OCI-LY7 (cell line): ENCODE measurements around the gene CENPQ. TPM values are rescaled to one million over a fixed set of nuclear protein-coding genes. Genes with fewer than 3 reads are reported as not detected.
"Not testable (repeated sequence)": the region's sequence is repeated elsewhere in the genome, so short reads cannot be mapped to it uniquely, and the experiment has no call there.

Experiments used
- BruUV-seq: library from RNA; stranded (reverse); fragments of 400-500 nt; replicated peaks from 2 replicates; lab custom pipeline; 2021; lab: Mats Ljungman, UMichigan
- CTCF ChIA-PET: fragments of 300-600 bp; sonication (Branson Sonifier 250); formaldehyde crosslinking; loops from one replicate; lab custom pipeline; 2022; ENCODE audit warnings: antibody characterized with exemption; ENCODE audit not compliant: unreplicated experiment; lab: Charles Lee
- POLR2A ChIA-PET: fragments of 300-600 bp; sonication (Branson Sonifier 250); formaldehyde crosslinking; loops from one replicate; lab custom pipeline; 2022; ENCODE audit warnings: antibody characterized with exemption; lab: Charles Lee
- DNase-seq: peaks from one replicate; pipeline ENCODE4 v3.0.0-alpha.2; 2015; ENCODE audit warnings: low spot score
- H2AFZ ChIP-seq: fragments of 200-600 bp; sonication (generic), shearing (Covaris generic); 2 replicates; pipeline ENCODE4 v1.6.1; 2014; ENCODE audit warnings: mild to moderate bottlenecking, antibody characterized with exemption, low read length, moderate library complexity
- H3K27ac ChIP-seq: fragments of 200-600 bp; sonication (generic); 2 replicates; pipeline ENCODE4 v1.5.1; 2014; ENCODE audit warnings: mixed run types, low read depth, mild to moderate bottlenecking, moderate library complexity, low read length, inconsistent platforms; ENCODE audit not compliant: poor library complexity, severe bottlenecking
- H3K36me3 ChIP-seq: fragments of 200-600 bp; sonication (generic); 2 replicates; pipeline ENCODE4 v1.6.1; 2014; ENCODE audit warnings: mild to moderate bottlenecking, antibody characterized with exemption, low read length, moderate library complexity, mixed read lengths; ENCODE audit not compliant: insufficient read depth
- H3K4me1 ChIP-seq: fragments of 200-600 bp; sonication (generic); 2 replicates; pipeline ENCODE4 v1.5.1; 2014; ENCODE audit warnings: mild to moderate bottlenecking, low read length; ENCODE audit not compliant: insufficient read depth, poor library complexity, severe bottlenecking
- H3K4me2 ChIP-seq: fragments of 200-600 bp; sonication (generic); 2 replicates; pipeline ENCODE4 v1.6.1; 2014; ENCODE audit warnings: mild to moderate bottlenecking, low read length
- H3K4me3 ChIP-seq: fragments of 200-600 bp; sonication (generic); 2 replicates; pipeline ENCODE4 v1.5.1; 2014; ENCODE audit warnings: mild to moderate bottlenecking, low read depth, low read length; ENCODE audit not compliant: poor library complexity, severe bottlenecking
- H3K79me2 ChIP-seq: fragments of 200-600 bp; sonication (generic); 2 replicates; pipeline ENCODE4 v1.6.1; 2016; ENCODE audit warnings: low read depth, mild to moderate bottlenecking, low read length, moderate library complexity, mixed read lengths; ENCODE audit not compliant: insufficient read depth
- H3K9me2 ChIP-seq: fragments of 200-600 bp; sonication (generic); 2 replicates; pipeline ENCODE4 v1.6.1; 2016; ENCODE audit warnings: mild to moderate bottlenecking, low read length, mixed read lengths; ENCODE audit not compliant: insufficient read depth
- H3K9me3 ChIP-seq: fragments of 200-600 bp; sonication (generic); 2 replicates; pipeline ENCODE4 v1.6.1; 2014; ENCODE audit warnings: mild to moderate bottlenecking, mixed run types, low read length, mixed read lengths
- H4K20me1 ChIP-seq: fragments of 200-600 bp; sonication (generic); 2 replicates; pipeline ENCODE4 v1.6.1; 2014; ENCODE audit warnings: mild to moderate bottlenecking, antibody characterized with exemption, low read length, moderate library complexity, mixed read lengths; ENCODE audit not compliant: insufficient read depth
- CTCF ChIP-seq: fragments of 200-600 bp; sonication (generic); conservative IDR thresholded peaks from 2 replicates; pipeline ENCODE4 v1.5.1; 2014; ENCODE audit warnings: mild to moderate bottlenecking, antibody characterized with exemption, low read length, moderate library complexity, mixed read lengths
- EZH2phosphoT487 ChIP-seq: fragments of 200-600 bp; sonication (generic); IDR thresholded peaks from 2 replicates; pipeline ENCODE4 v1.6.1; 2018; ENCODE audit warnings: low read depth, borderline replicate concordance, mild to moderate bottlenecking, mixed run types, antibody characterized with exemption, low read length, moderate library complexity, mixed read lengths
- intact Hi-C: fragments of 100-400 bp; cut with micrococcal nuclease; formaldehyde crosslinking; loops from one replicate; pipeline ENCODE4 v1.10.0; 2022; ENCODE audit not compliant: unreplicated experiment
- total RNA-seq, 2 experiments: library from RNA; depleted of rRNA in 1 of 2; stranded (reverse); fragments of >200 nt in 1 of 2; shearing (Covaris generic) in 1 of 2; gene quantifications; 2 replicates each; pipeline ENCODE4 v1.2.3, GENCODE V29; 2014 to 2022

Gene CENPQ
- total RNA-seq, 2 experiments from 2014 or later = 7.4 to 10.4 TPM

GRCh38 chr6:49479308-49479970, 16.3 kb downstream of the CENPQ start:
- Histone ChIP-seq H3K4me1 (no peaks in the 10 kb centered on the region), H3K9me3 (no peaks in the 10 kb centered on the region; the same call in 1 of the 2 replicates), H3K79me2 (no peaks in the 10 kb centered on the region), H3K27ac (no peak overlapping the region), H3K36me3 (peaks cover 56% of the 10 kb centered on the region), H3K9me2 (no peaks in the 10 kb centered on the region), H4K20me1 (no peaks in the 10 kb centered on the region), H3K4me2 (no peak overlapping the region), H2AFZ (no peak overlapping the region), H3K4me3 (no peak overlapping the region)
- no peak for TF ChIP-seq CTCF
- CTCF ChIA-PET = no interaction called here
- POLR2A ChIA-PET = no interaction called here
- DNase-seq = no peak
- no TSS peak for BruUV-seq
- intact Hi-C loops = no loop called here

GRCh38 chr6:49481846-49482245, 18.7 kb downstream of the CENPQ start:
- H3K9me2 ChIP-seq, intact Hi-C loops, H3K79me2 ChIP-seq, H3K4me1 ChIP-seq, H3K4me2 ChIP-seq, H2AFZ ChIP-seq, BruUV-seq, H3K27ac ChIP-seq, CTCF ChIA-PET, H4K20me1 ChIP-seq, H3K4me3 ChIP-seq, DNase-seq, H3K9me3 ChIP-seq: not testable (repeated sequence)
- peaks cover 73% of the 10 kb centered on the region for H3K36me3 ChIP-seq
- POLR2A ChIA-PET = interaction anchor here (0.6 kb wide), 1 partner anchor 1012 kb away, joined by 3 read pairs; no protein-coding TSS in a partner anchor

GRCh38 chr6:49483380-49483779, 20.2 kb downstream of the CENPQ start:
- H3K4me3 ChIP-seq, CTCF ChIA-PET, H3K4me2 ChIP-seq, BruUV-seq, H2AFZ ChIP-seq, H3K9me3 ChIP-seq, H4K20me1 ChIP-seq, H3K4me1 ChIP-seq, H3K27ac ChIP-seq, DNase-seq, H3K79me2 ChIP-seq, intact Hi-C loops, H3K9me2 ChIP-seq: not testable (repeated sequence)
- H3K36me3 ChIP-seq = peaks cover 70% of the 10 kb centered on the region
- POLR2A ChIA-PET = interaction anchor here (0.9 kb wide), 1 partner anchor 126 kb away, joined by 3 read pairs; no protein-coding TSS in a partner anchor

- ChIA-PET POLR2A (no interaction called here), CTCF (no interaction called here)
- H3K27ac ChIP-seq = no peak overlapping the region
- no peak overlapping the region for H2AFZ ChIP-seq
- peaks cover 73% of the 10 kb centered on the region for H3K36me3 ChIP-seq
- no peak overlapping the region for H3K4me2 ChIP-seq
- H3K4me3 ChIP-seq = no peak overlapping the region
- no peaks in the 10 kb centered on the region for H3K9me3 ChIP-seq
- DNase-seq = no peak
- intact Hi-C loops = no loop called here
- no peaks in the 10 kb centered on the region for H3K79me2 ChIP-seq
- no TSS peak for BruUV-seq
- no peaks in the 10 kb centered on the region for H4K20me1 ChIP-seq
- no peaks in the 10 kb centered on the region for H3K9me2 ChIP-seq
- TF ChIP-seq EZH2phosphoT487 (no peak), CTCF (no peak)
- no peaks in the 10 kb centered on the region for H3K4me1 ChIP-seq
Measured at GRCh38 chr6:49490633-49491032, 27.5 kb downstream of the CENPQ start.
